GM12872 (cell line): ENCODE data around the gene PTK6.

Source experiments
- CTCF ChIP-seq: IDR thresholded peaks from 3 replicates; pipeline ENCODE4 v1.5.1; 2011; ENCODE audit warnings: low read depth, mild to moderate bottlenecking, low read length, moderate library complexity; ENCODE audit not compliant: insufficient read depth

The PTK6 gene

GRCh38 chr20:63557481-63557891, 20.3 kb upstream of the PTK6 start:
- TF ChIP-seq CTCF = no peak

DNA sequence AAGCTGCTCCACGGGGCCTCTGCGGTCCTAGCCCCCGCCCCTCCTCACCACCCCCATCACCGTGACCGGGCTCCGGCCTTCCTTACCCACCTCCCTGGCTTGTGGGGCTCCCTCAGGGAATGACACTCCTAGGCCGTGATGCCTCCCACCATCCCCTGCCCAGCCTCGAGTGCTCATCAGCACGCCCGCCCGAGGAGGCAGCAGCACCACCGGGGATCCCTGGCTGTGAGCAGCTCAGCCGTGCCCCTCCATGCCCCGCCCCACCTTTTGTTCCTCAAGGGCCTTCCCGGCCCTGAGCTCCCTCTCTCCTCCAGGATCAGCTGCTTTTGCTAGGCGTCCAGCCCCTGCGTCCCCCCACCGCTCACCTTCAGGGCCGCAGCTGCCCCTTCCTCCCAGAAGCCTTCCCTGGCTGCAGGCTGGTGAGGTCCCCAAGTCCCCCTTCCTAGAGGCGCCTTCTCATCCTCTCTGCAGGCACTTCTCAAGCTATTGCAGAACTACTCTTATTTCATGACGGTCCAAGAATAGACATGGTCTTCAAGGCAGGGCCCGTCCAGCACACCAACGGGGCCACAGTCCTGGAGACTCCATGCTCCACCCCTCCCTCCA, 19.8 kb upstream of the PTK6 start:
- no peak for TF ChIP-seq CTCF

- no peak for TF ChIP-seq CTCF
Observed at GRCh38 chr20:63555661-63556381, 18.6 kb upstream of the PTK6 start.

GRCh38 chr20:63554361-63555278, 17.4 kb upstream of the PTK6 start:
- no peak for TF ChIP-seq CTCF

- TF ChIP-seq CTCF = no peak
Observed at GRCh38 chr20:63553933-63554290, 16.7 kb upstream of the PTK6 start, which contains the start of gene FNDC11. Gene FNDC11 (plus strand): TSS chr20:63554159. CDS start chr20:63555664, 1,505 bp downstream.

GRCh38 chr20:63553251-63553932, 16.2 kb upstream of the PTK6 start:
- no peak for TF ChIP-seq CTCF
